HG03565 (cell line): Measurements from ENCODE around the gene MPST.

Experiments used
- ATAC-seq: cut with Tn5 transposase; IDR thresholded peaks from one replicate; pipeline ENCODE4 v1.9.1; 2021; ENCODE audit warnings: mild to moderate bottlenecking, moderate library complexity; ENCODE audit not compliant: unreplicated experiment

The MPST gene

DNA sequence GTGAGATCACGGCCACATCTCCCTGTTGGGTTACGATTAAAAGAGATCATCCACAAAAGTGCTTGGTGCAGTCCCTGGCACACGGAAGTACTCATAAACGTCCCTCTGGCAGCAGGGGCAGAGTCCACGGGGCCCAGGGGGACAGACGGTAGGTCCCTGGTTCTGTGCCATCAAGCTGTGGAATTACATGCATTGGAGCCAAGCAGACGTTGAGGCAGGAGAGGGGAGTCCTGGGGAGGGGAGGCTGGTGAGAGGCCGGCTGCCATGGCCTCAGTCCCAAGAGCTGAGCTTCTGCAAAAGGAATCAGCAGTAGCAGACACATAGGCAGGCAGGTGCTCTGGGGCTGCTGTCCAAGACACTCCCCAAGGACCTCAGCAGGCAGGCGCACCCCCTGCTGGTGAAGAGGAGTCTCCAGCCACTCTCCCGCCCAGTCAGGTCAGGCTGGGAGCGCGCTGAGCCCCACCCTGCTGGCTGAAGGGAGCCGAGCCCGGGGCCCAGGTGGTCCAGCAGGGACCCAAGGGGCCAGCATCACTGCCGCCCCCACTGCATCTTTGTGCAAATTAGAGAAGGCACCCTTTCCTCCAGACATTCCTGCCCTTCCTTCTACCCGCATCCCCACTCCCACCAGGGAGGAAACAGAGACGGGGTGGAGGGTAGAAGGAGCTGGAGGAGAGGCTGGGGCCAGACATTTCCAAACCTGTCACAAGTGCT is 24.4 kb downstream of the MPST start:
- ATAC-seq: no peak

DNA sequence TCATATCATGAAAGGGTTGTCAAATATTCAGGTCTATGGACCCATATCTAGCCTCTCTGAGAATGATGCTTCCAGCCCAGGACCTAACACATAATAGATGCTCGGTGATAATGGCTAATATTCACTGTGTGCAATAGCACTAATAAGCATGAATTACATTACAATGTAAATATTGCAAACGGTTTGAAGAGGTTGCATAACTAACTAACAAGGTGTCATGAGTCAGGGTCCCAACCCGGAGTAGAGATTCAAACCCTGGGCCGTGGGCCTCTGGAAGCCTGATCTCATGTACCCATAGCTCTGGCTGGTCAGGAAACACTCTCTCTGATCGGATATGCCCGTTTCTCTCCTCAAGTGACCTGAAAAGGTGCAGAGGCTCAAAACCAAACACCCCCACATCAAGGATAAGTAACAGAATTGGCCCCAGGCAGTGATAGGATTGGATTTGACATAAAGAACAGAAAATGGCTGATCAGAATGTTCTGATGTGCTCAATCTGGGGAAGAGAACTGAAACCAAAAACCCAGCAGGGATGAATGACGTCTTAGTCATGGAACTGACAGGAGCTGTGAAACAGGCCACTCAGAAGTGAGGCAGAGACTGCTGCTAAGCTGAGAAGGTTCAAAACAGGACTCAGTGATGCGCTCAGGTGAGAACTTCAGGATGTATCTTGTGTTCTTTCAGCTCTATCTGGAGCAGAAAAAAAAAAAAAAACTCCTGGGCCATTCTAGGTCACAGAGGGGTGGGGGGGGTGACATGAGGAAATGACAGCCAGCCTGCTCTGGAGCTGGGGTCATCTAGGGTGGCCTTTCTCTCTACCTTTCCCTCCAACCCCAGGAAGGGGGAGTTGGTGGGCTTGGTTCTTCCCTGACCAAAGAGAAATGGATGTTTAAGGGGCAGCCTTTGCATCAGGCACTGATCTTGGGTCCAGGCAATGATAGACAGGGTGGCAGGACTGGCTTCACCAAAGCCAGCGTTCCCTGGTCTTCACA is 25.4 kb downstream of the MPST start:
- ATAC-seq: no peak

DNA sequence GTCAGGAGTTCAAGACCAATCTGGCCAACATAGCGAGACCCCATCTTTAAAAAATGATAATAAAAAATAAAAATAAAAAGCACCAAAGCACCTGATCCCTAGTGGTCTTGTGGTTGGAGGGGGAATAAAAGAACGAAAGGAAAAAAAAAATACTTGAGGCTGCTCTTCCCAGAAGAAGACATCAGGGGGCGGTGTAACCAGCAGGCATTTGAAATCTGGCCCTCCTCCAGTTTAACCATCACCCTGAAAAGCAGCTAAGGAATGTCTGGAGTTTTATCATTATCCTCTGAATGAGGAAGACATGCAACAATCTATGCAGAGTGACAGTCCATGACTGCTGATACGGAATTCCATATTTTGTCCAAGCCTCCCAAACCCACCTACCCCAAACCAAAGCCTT is 26.4 kb downstream of the MPST start:
- ATAC-seq: no peak

DNA sequence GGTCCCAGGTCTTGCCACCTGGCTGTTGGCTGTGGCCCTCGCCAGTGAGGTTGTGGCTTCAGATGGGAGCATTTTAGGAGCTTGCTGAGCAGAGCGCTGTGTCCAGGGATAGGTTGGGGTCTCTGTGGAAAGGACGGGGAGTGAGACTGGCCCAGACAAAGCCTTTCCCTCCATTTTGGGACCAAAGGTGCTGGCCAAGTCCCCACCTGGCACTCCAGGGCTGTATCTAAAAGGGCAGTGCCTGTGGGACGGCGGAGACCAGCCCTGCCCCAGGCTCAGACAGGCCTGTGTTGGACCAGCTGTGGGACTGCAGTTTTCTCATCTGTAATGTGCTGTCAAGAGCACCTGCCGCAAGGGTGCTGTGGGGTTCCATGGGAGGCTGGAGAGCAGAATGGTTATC is 27.0 kb downstream of the MPST start:
- no peak for ATAC-seq

DNA sequence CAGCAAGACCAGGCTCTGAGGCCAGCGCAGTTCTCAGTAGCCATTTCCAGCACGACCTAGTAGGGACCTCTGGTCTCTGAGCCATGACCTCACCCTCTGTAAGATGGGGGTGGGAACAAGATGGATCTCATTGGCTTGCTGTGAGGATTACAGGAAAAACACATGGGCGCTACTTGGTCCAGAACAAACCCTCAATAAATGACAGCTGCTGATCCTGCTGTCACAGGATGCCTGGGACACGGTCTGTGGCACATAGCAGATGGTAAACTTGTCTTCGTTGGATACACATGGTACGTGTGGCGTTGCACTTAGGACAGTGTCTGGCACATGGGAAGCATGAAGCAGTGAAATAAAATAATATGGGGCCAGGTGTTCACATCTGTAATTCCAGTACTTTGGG is 27.5 kb downstream of the MPST start:
- no peak for ATAC-seq

DNA sequence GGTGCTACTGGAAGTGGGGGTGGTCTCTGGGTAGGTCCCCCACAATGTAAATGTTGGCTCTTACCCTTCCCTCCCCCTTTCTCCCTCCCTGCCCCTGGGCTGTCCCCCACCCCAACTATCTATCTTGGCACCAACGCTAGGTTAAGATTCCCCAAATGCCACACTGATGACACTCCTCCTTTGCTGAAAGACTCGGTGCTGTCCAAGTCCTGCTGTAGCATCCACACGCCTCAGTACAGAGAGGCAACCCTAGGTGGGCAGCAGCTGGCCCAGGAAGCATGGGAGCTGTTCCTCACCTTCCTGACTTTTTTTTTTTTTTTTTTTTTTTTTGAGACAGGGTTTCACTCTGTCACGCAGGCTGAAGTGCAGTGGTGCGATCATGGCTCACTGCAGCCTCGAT is 28.6 kb downstream of the MPST start:
- ATAC-seq: no peak

DNA sequence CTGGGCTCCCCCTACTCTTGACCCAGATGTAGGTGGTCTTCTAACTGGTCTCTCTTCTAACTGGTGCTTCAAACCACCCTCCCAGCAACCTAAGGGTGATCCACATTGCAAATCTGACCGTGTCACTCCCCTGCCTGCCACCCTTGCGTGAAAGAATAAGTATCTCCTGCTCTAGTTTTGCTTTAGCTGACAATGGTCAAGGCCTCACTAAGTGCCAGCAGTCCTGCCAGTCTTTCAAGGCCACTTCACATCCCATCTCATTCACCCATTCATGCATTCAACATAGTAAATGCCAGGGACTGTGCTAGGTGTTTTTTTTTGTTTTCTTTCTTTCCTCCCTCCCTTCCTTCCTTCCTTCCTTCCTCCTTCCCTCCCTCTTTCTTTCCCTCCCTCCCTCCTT is 29.7 kb downstream of the MPST start:
- no peak for ATAC-seq

DNA sequence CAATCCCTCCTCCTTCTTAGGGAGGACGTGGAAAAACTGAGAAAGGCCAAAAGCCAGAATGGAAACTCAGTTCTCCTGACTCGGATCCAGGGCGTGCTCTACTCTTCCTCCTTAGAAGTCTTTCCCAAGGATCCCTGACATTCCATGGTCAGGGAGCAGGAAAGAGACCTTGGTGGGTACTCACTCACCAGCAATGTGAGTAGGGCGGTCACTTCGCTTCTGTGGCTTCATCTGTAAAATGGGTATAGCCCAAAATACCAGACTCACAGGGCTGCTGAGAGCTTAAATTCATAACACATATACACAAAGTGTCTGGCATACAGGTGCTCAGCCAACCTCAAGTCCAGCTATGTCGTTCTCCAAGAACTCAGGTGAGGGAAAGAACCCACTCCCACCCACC is 31.4 kb downstream of the MPST start:
- ATAC-seq: no peak

DNA sequence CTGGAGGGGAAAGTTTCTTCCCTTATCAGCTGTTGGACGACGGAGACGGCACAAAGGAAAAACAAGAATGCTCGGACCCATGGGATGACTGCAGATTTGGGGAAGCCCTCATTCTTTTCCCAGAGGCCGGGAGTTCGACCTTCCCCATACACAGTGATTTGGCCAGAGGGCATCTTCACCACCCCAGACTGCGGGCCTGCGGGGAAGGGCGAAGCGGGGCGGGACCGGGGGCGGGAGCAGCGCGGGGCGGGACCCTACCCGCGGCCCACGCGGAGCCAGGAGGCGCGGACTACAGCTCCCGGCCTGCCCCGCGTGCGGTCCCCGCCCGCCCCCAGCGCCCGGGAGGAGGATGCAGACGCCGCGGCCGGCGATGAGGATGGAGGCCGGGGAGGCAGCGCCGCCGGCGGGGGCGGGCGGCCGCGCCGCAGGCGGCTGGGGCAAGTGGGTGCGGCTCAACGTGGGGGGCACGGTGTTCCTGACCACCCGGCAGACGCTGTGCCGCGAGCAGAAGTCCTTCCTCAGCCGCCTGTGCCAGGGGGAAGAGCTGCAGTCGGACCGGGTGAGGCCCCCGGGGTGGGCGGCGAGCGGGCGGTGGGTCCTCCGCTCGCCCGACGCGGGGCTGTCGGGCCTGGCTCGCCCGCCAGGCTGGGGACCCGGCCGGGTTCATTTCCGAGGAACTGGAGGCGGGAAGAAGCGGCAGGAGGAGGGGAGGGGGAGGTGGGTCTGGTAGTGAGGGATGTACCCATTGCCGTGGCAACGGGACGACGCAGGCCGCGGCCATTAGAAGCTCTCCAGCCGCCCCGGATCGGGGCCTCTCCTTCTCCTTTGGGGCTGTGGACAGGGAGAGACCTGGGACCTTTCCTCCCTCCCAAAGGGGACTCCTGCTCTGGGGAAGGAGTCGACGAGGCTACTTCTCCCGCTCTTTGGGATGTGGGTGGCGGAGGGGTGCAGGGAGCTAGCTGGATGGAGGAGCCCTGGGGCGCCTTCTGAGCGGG is 32.1 kb downstream of the MPST start, which contains the start of gene KCTD17:
Gene KCTD17, plus strand, starts transcription at position 352 of the 995 bp plus-strand sequence. Its CDS starts 19 bp downstream, at position 371.
- no peak for ATAC-seq

DNA sequence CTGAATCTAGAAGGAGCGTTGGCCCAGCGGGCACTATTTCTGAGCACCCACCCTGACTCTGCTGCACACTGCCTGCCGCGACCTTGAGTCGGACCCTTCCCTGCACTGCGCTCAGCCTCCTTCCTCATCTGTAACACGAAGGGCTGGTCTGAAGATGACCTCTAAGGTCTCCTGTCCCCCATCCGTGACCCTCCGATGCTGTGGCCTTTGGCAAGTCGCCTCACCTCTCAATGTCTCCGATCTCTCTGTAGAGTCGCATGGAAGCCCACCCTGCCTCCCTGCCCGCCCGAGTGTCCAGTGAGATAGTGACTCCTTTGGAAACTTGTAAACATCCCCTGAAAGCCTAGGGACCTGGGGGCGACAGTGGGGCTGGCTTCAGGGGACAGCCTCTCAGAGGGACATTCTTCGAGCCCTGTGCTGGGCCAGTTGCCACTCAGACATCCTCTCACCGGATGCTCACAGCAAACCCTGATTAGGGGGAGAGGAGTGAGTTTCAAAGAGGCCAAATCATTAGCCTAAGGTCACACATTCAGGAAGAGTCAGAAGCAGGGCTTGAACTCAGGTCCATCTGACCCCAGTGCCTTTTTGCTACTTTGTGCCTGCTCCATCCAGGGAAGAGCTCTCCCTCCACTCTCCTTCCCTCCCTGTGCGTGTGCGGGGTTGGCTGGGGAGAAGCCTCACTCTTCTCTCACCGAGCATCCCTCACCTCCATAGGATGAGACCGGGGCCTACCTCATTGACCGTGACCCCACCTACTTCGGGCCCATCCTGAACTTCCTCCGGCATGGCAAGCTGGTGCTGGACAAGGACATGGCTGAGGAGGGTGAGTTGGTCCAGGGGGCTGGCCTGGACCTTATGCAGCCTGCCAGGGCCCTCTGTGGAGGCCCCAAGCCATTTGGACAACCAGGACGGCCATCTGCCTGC is 33.1 kb downstream of the MPST start:
- no peak for ATAC-seq

DNA sequence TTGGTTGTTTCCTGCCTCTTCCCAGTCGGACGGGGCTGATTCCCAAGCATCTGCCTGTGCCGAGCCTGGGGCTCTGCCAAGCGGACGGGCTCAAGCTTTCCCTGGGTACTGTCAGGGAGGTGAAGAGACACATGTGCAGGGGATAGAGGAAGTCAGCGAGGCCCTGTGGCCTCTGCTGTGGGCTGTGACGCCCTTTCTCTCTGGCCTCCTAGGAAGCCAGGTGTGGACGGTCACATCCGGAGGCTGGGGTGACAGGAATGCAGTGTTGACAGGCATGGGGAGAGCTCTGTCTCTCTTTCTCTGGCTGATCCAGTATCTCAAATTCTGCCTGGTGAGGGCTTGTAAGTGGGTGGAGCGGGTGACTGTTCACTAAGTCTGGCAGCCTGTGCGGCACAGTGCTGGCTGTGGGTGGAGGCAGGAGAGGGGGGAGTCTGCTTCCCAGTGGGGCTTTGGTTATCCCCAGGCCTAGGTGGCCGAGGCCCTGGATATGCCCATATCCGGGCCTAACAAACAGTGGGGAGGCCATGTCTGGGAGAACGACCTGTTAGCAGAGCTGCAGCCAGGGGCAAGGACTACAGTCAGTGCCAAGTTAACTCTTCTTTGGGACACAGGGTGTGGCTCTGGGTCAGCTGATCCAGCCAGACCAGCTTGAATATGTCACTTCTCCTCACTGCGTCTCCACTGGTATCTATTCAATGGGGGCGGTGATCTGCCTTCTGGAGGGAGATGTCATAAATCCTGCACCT is 33.9 kb downstream of the MPST start:
- ATAC-seq: no peak

DNA sequence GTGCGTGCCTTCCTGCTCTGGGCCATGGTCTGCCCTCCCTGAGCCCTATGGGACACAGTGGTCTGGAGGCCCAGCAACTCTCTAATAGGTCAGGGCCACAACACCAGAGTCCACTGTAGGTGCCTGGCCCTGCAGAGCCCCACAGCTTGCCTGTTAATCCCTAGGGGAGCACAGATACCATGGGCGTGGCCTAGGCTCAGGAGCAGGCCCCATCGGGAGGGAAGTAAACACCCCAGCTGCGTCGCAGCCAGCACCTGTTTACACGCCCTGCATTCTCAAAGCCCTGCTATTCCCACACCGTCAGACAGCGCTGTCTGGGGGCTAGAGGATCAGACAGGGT is 34.5 kb downstream of the MPST start:
- no peak for ATAC-seq

DNA sequence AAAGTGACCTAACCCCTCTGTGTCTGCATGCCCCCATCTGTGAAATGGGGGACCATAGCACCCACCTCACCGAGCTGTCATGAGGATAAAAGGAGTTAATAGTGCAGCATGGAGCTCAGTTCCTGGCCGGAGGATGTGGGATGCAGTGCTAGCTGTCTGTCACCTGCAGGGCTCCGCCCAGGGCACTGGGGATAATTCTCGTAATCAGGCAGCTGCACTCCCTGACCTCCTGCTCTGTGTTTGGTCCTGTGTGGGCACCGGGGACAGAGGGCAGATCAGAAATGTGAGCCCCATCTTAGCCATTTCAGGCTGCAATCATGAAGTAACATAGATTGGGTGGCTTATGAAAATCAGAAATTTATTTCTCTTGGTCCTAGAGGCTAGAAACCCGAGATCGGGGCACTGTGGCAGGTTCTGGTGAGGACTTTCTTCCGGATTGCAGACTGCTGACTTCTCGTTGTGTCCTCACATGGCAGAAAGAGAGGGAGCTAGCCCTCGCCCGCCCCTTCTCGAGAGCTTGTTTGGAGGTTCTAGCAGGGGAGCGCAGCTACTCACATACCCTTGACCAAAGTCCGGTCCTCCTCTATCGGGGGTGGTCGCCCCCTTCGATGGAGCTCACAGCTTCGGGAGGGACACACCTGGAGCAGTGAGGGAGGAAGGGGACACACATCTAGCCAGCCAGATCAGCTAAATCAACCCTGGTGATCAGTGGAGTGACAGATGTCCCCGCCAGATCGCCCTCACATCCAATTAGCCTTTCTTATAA is 35.2 kb downstream of the MPST start:
- ATAC-seq: no peak

DNA sequence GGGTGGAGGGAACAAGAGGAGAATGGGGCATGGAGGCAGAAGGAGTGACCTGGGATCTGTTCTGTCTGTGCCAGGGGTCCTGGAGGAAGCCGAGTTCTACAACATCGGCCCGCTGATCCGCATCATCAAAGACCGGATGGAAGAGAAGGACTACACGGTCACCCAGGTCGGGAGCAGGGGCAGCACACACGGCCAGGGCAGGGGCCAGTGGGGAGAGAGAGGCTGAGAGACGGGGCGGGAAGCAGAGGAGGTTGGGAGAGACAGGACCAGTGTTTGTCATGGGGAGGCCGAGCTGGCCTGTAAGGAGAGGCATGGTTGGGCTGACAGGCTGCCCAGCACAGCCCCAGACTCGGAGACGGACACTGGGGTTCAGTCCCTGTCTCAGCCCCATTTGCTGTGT is 36.7 kb downstream of the MPST start:
- ATAC-seq: no peak

DNA sequence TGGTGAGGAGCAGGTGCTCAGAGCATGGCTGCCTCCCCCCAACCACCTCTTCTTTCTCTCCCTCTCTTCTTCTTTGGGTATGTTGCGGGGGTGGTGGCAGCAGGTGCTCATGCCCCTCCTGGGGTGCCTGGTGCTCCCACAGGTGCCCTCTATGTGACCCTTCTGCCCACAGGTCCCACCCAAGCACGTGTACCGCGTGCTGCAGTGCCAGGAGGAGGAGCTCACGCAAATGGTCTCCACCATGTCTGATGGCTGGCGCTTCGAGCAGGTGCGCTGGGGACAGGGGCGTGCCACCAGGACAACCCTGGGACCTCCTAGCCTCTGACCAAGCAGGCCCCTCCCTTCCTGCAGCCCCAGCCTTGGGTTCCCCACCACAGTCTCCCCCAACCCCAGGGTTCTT is 37.7 kb downstream of the MPST start:
- no peak for ATAC-seq

DNA sequence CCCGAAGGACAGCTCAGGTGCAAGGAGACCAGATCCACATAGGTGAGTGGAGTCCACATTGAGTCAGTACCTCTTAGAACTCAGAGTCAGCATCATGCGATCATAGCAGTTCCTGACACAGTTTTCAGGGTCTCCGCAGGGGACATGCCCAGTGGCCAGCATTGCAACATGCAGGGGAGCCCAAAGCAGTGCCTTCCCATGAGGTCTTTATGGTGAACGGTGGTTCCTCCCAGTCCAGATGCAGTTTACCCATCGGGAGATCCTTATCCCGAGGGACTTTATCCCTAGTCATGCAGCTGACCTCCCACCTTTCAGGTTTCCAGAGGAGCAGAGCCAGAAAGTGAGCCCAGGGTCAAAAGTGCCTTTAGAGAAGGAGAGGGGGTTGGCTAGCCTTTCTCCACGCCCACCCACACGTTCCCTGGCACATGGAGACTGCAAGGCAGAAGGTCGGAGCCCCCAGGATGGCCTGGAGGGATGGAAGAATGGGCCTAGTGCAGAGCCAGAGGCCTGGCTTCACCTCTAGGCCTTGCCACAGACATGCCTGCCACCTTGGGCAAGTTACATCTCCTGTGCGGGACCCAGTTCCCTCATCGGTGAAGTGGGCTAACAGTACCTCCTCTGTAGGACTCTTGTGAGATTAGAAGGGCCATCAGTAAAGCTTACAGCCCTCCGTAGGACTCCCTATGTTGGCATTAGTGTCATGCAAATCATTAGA is 38.4 kb downstream of the MPST start:
- no peak for ATAC-seq

DNA sequence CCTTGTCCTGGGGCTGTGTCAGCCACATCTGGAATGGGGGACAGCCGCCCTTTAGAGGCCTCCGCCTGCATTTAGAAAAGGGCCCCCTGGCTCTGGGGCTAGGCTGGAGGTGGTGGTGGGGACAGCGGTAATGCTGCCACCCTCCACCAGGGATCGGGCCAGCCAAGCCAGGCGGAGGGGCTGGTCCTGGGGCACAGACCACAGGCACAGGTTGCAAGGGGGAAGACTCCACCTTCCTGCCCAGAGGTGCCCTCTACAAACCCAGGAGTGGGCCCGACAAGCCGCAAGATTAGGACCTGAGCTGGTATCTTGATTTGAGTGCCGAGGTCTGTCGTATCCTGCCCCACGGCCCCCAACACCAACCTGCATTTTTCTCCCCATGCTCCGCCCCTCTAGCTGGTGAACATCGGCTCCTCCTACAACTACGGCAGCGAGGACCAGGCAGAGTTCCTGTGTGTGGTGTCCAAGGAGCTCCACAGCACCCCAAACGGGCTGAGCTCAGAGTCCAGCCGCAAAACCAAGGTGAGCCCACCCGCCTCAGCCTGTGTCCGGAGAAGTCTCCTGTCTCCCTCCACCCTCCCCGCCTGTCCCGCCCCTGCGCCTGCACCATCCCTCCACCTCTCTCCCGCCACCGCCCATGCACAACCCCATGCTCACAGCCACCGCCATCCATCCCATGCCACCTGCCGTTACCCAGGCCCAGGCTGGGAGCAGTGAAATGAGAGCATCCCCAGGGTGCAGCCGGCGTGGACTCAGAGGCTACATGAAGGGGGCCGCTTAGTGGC is 39.6 kb downstream of the MPST start:
- ATAC-seq: no peak
